IPS DF 6.9 (cell line): ENCODE measurements around the gene ZCCHC13.
A peak's percentile ranks its signal among the peaks of the same experiment; 100 is the strongest.
"Not testable (repeated sequence)": the region's sequence is repeated elsewhere in the genome, so short reads cannot be mapped to it uniquely, and the experiment has no call there.

Experiments used
- DNase-seq: peaks from one replicate; pipeline ENCODE4 v3.0.0-alpha.2; 2013; ENCODE audit warnings: low read depth, low spot score
- H3K27ac ChIP-seq: one replicate; pipeline ENCODE4 v1.5.1; 2013; ENCODE audit warnings: low read length, control low read depth
- H3K27me3 ChIP-seq: 2 replicates; pipeline ENCODE4 v1.6.1; 2013; ENCODE audit warnings: mild to moderate bottlenecking, low read length; ENCODE audit not compliant: control insufficient read depth, insufficient read depth
- H3K36me3 ChIP-seq: 2 replicates; pipeline ENCODE4 v1.6.1; 2013; ENCODE audit warnings: low read length; ENCODE audit not compliant: control insufficient read depth, insufficient read depth
- H3K4me1 ChIP-seq: 2 replicates; pipeline ENCODE4 v1.6.1; 2013; ENCODE audit warnings: low read length; ENCODE audit not compliant: control insufficient read depth, insufficient read depth
- H3K4me3 ChIP-seq: 2 replicates; pipeline ENCODE4 v1.5.1; 2013; ENCODE audit warnings: mild to moderate bottlenecking, low read length
- H3K9me3 ChIP-seq: 2 replicates; pipeline ENCODE4 v1.6.1; 2013; ENCODE audit warnings: low read length, inconsistent platforms; ENCODE audit not compliant: control insufficient read depth, insufficient read depth
- WGBS: extraction: QIAGEN DNeasy Blood & Tissue Kit; methylation state at CpG from one replicate; pipeline ENCODE4 v1.1.7; 2013; ENCODE audit warnings: mixed read lengths, missing lambda C conversion rate; ENCODE audit not compliant: insufficient read length, insufficient coverage; 5-methylcytosine and 5-hydroxymethylcytosine counted together

ZCCHC13 gene

GRCh38 chrX:74319321-74319720 is 15.3 kb downstream of the ZCCHC13 start:
- no CpG with 5 or more reads among the region's 2 CpGs for WGBS
- not testable (repeated sequence) for H3K4me3 ChIP-seq, H3K4me1 ChIP-seq, H3K36me3 ChIP-seq, H3K27me3 ChIP-seq, DNase-seq, H3K9me3 ChIP-seq, H3K27ac ChIP-seq

- Histone ChIP-seq H3K4me3 (no peak overlapping the region), H3K9me3 (no peaks in the 10 kb centered on the region), H3K36me3 (no peaks in the 10 kb centered on the region), H3K27ac (no peak overlapping the region), H3K27me3 (no peaks in the 10 kb centered on the region), H3K4me1 (peaks cover 2% of the 10 kb centered on the region)
- WGBS = no CpG with 5 or more reads among the region's 27 CpGs
- DNase-seq = no peak
Observed at GRCh38 chrX:74321191-74321590, 17.2 kb downstream of the ZCCHC13 start.

GRCh38 chrX:74324131-74324530 is 20.2 kb downstream of the ZCCHC13 start:
- Histone ChIP-seq H3K36me3 (no peaks in the 10 kb centered on the region), H3K4me3 (no peak overlapping the region), H3K27me3 (no peaks in the 10 kb centered on the region), H3K4me1 (peaks cover 4% of the 10 kb centered on the region), H3K27ac (no peak overlapping the region), H3K9me3 (no peaks in the 10 kb centered on the region)
- no CpG with 5 or more reads among the region's 5 CpGs for WGBS
- no peak for DNase-seq

- H3K4me1 ChIP-seq = peaks cover 4% of the 10 kb centered on the region
- WGBS = no CpG with 5 or more reads among the region's 9 CpGs
- no peaks in the 10 kb centered on the region for H3K9me3 ChIP-seq
- H3K4me3 ChIP-seq = no peak overlapping the region
- H3K36me3 ChIP-seq = no peaks in the 10 kb centered on the region
- H3K27me3 ChIP-seq = no peaks in the 10 kb centered on the region
- no peak overlapping the region for H3K27ac ChIP-seq
- DNase-seq = peak; percentile 72
Observed at GRCh38 chrX:74325130-74326059, 21.4 kb downstream of the ZCCHC13 start.

- no peaks in the 10 kb centered on the region for H3K9me3 ChIP-seq
- no peak overlapping the region for H3K4me3 ChIP-seq
- H3K4me1 ChIP-seq = 0 out of 2 replicates have a peak, but pooled peaks cover 1% of the 10 kb centered on the region
- H3K36me3 ChIP-seq = no peaks in the 10 kb centered on the region
- H3K27ac ChIP-seq = no peak overlapping the region
- DNase-seq = no peak
- no peaks in the 10 kb centered on the region for H3K27me3 ChIP-seq
Observed at GRCh38 chrX:74338852-74339251, 34.9 kb downstream of the ZCCHC13 start.

- Histone ChIP-seq H3K9me3 (no peaks in the 10 kb centered on the region), H3K27ac (no peak overlapping the region), H3K36me3 (no peaks in the 10 kb centered on the region), H3K4me1 (0 out of 2 replicates have a peak, but pooled peaks cover 1% of the 10 kb centered on the region), H3K27me3 (no peaks in the 10 kb centered on the region), H3K4me3 (no peak overlapping the region)
- no peak for DNase-seq
Observed at GRCh38 chrX:74340051-74340450, 36.1 kb downstream of the ZCCHC13 start.

- not testable (repeated sequence) for H3K27ac ChIP-seq, H3K36me3 ChIP-seq, H3K4me1 ChIP-seq, H3K27me3 ChIP-seq, H3K9me3 ChIP-seq, DNase-seq, H3K4me3 ChIP-seq
- no CpG with 5 or more reads among the region's 5 CpGs for WGBS
Observed at GRCh38 chrX:74342211-74342610, 38.2 kb downstream of the ZCCHC13 start.

- Histone ChIP-seq H3K27me3 (no peaks in the 10 kb centered on the region), H3K4me1 (0 out of 2 replicates have a peak, but pooled peaks cover 1% of the 10 kb centered on the region), H3K4me3 (no peak overlapping the region), H3K9me3 (no peaks in the 10 kb centered on the region), H3K36me3 (no peaks in the 10 kb centered on the region), H3K27ac (no peak overlapping the region)
- peak; percentile 91 for DNase-seq
- no CpG with 5 or more reads among the region's 3 CpGs for WGBS
Observed at GRCh38 chrX:74343343-74344279, 39.6 kb downstream of the ZCCHC13 start.

- Histone ChIP-seq H3K27ac (no peak overlapping the region), H3K36me3 (no peaks in the 10 kb centered on the region), H3K4me1 (0 out of 2 replicates have a peak, but pooled peaks cover 1% of the 10 kb centered on the region), H3K9me3 (no peaks in the 10 kb centered on the region), H3K4me3 (no peak overlapping the region), H3K27me3 (no peaks in the 10 kb centered on the region)
- WGBS = no CpG with 5 or more reads among the region's 4 CpGs
- no peak for DNase-seq
Observed at GRCh38 chrX:74344280-74344622, 40.3 kb downstream of the ZCCHC13 start.

- H3K4me1 ChIP-seq = 0 out of 2 replicates have a peak, but pooled peaks cover 1% of the 10 kb centered on the region
- H3K27ac ChIP-seq = no peak overlapping the region
- no peaks in the 10 kb centered on the region for H3K9me3 ChIP-seq
- H3K27me3 ChIP-seq = no peaks in the 10 kb centered on the region
- H3K4me3 ChIP-seq = no peak overlapping the region
- DNase-seq = no peak
- H3K36me3 ChIP-seq = no peaks in the 10 kb centered on the region
- WGBS = no CpG with 5 or more reads among the region's 2 CpGs
Observed at GRCh38 chrX:74346088-74346487, 42.1 kb downstream of the ZCCHC13 start.
